Posterior cingulate gyrus (tissue), 11 donors: Measurements from ENCODE around the gene SPPL2C.
A peak's percentile ranks its signal among the peaks of the same experiment; 100 is the strongest.

Experiments used
- DNase-seq, 10 donors: peaks; one replicate each; pipeline versions ENCODE4 v3.0.0 to v3.0.0-alpha.2; 2020 to 2021; ENCODE audit warnings: mixed read lengths in 3 of 10
- intact Hi-C: fragments of 100-400 bp; cut with DNase I; formaldehyde crosslinking; loops from one replicate; pipeline ENCODE4 v1.15.1; 2023

The SPPL2C gene

GRCh38 chr17:45844695-45845375 is at the start of gene SPPL2C:
TSS of gene SPPL2C (plus strand) at chr17:45844881. CDS start at chr17:45844907, 26 bp downstream.
- intact Hi-C loops: no loop called here
- peak in 3 of 10 donors; percentile 61 to 87 (median 72) for DNase-seq

- intact Hi-C loops: no loop called here
- no peak for DNase-seq
These were observed 43.9 kb upstream of the SPPL2C start for GRCh38 chr17:45800816-45801215.

- no peak for DNase-seq
- intact Hi-C loops: no loop called here
These were observed 43.3 kb upstream of the SPPL2C start for GRCh38 chr17:45801421-45801820.

- intact Hi-C loops: no loop called here
- no peak for DNase-seq
These were observed 35.8 kb upstream of the SPPL2C start for GRCh38 chr17:45808845-45809244.

GRCh38 chr17:45809499-45809898 is 35.2 kb upstream of the SPPL2C start:
- no peak for DNase-seq
- intact Hi-C loops: no loop called here

GRCh38 chr17:45812102-45812501 is 32.6 kb upstream of the SPPL2C start:
- intact Hi-C loops: no loop called here
- no peak for DNase-seq

GRCh38 chr17:45813048-45813725 is 31.5 kb upstream of the SPPL2C start:
- intact Hi-C loops: no loop called here
- peak; percentile 45 to 96 (median 72) for DNase-seq

GRCh38 chr17:45814622-45815606 is 29.8 kb upstream of the SPPL2C start:
- DNase-seq: peak in 4 of 10 donors; percentile 30 to 59 (median 34)
- intact Hi-C loops: no loop called here

- no peak for DNase-seq
- intact Hi-C loops: no loop called here
These were observed 28.9 kb upstream of the SPPL2C start for GRCh38 chr17:45815752-45816151.

- no peak for DNase-seq
These were observed 26.6 kb upstream of the SPPL2C start for GRCh38 chr17:45818041-45818440.

GRCh38 chr17:45818699-45819098 is 26.0 kb upstream of the SPPL2C start:
- intact Hi-C loops: no loop called here
- no peak for DNase-seq

More at GRCh38 chr17:45818041-45818440, 26.6 kb upstream of the SPPL2C start:
- intact Hi-C loops: no loop called here

GRCh38 chr17:45819632-45820031 is 25.0 kb upstream of the SPPL2C start:
- no peak for DNase-seq
- intact Hi-C loops: no loop called here

GRCh38 chr17:45820052-45820780 is 24.5 kb upstream of the SPPL2C start:
- intact Hi-C loops: no loop called here
- DNase-seq: no peak

GRCh38 chr17:45821147-45821546 is 23.5 kb upstream of the SPPL2C start:
- intact Hi-C loops: no loop called here
- no peak for DNase-seq

GRCh38 chr17:45823598-45823997 is 21.1 kb upstream of the SPPL2C start:
- no peak for DNase-seq
- intact Hi-C loops: no loop called here

- intact Hi-C loops: no loop called here
- DNase-seq: no peak
These were observed 20.2 kb upstream of the SPPL2C start for GRCh38 chr17:45824475-45824874.

- intact Hi-C loops: no loop called here
These were observed 19.7 kb upstream of the SPPL2C start for GRCh38 chr17:45824901-45825492.

GRCh38 chr17:45825792-45826191 is 18.9 kb upstream of the SPPL2C start:
- peak in 7 of 10 donors; percentile 19 to 95 (median 55) for DNase-seq
- intact Hi-C loops: no loop called here

More at GRCh38 chr17:45824901-45825492, 19.7 kb upstream of the SPPL2C start:
- no peak for DNase-seq

- intact Hi-C loops: no loop called here
- no peak for DNase-seq
These were observed 17.6 kb upstream of the SPPL2C start for GRCh38 chr17:45826919-45827588.
